ELF-1 (cell line): ENCODE results near the gene RERE.
"Not testable (repeated sequence)": the region's sequence is repeated elsewhere in the genome, so short reads cannot be mapped to it uniquely, and the experiment has no call there.

Source experiments
- DNase-seq: peaks from one replicate; pipeline ENCODE4 v3.0.0-alpha.2; 2016; ENCODE audit warnings: low read depth, low spot score

The RERE gene

GRCh38 chr1:8844501-8845006, 27.1 kb upstream of the RERE start:
- no peak for DNase-seq

GRCh38 chr1:8841395-8841794, 24.0 kb upstream of the RERE start:
- DNase-seq, result no peak

GRCh38 chr1:8839990-8840389, 22.6 kb upstream of the RERE start:
- no peak for DNase-seq

- DNase-seq, result no peak
Observed at GRCh38 chr1:8835941-8836643, 18.7 kb upstream of the RERE start.

GRCh38 chr1:8831340-8831739, 13.9 kb upstream of the RERE start:
- no peak for DNase-seq

GRCh38 chr1:8830732-8831131, 13.3 kb upstream of the RERE start:
- not testable (repeated sequence) for DNase-seq

- DNase-seq, result peak; percentile 74
Observed at GRCh38 chr1:8825985-8826481, 8.6 kb upstream of the RERE start.

- no peak for DNase-seq
Observed at GRCh38 chr1:8823295-8823664, 5.8 kb upstream of the RERE start.

GRCh38 chr1:8822373-8823294, 5.2 kb upstream of the RERE start:
- DNase-seq, result no peak

GRCh38 chr1:8821084-8821483, 3.6 kb upstream of the RERE start:
- peak; percentile 43 for DNase-seq

GRCh38 chr1:8818789-8819188, 1.3 kb upstream of the RERE start:
- DNase-seq, result not testable (repeated sequence)

- no peak for DNase-seq
Observed at GRCh38 chr1:8818325-8818775, 910 bp upstream of the RERE start.

GRCh38 chr1:8816831-8817411, 519 bp downstream of the RERE start:
- peak; percentile 52 for DNase-seq

GRCh38 chr1:8816264-8816663, 1.2 kb downstream of the RERE start:
- no peak for DNase-seq

GRCh38 chr1:8815582-8816151, 1.8 kb downstream of the RERE start:
- DNase-seq, result no peak

GRCh38 chr1:8814865-8815264, 2.6 kb downstream of the RERE start:
- no peak for DNase-seq

- no peak for DNase-seq
Observed at GRCh38 chr1:8813991-8814390, 3.4 kb downstream of the RERE start.

- no peak for DNase-seq
Observed at GRCh38 chr1:8813016-8813763, 4.2 kb downstream of the RERE start.

GRCh38 chr1:8812081-8812480, 5.4 kb downstream of the RERE start:
- no peak for DNase-seq

- DNase-seq, result no peak
Observed at GRCh38 chr1:8810987-8811386, 6.5 kb downstream of the RERE start.

- DNase-seq, result no peak
Observed at GRCh38 chr1:8809342-8809736, 8.1 kb downstream of the RERE start.
